K562 (cell line): ENCODE measurements around the gene CMSS1. TPM values are rescaled to one million over a fixed set of nuclear protein-coding genes. Genes with fewer than 3 reads are reported as not detected.

Experiments
- ARHGAP35 ChIP-seq: fragments of 450-650 bp; IDR thresholded peaks from 2 replicates; pipeline ENCODE4 v1.6.1; 2018; ENCODE audit not compliant: partially characterized antibody
- ARID3A ChIP-seq: IDR thresholded peaks from 2 replicates; pipeline ENCODE4 v1.6.1; 2012; ENCODE audit warnings: low read depth, low read length, improper control_type of control experiment, borderline replicate concordance
- EP300 ChIP-seq: IDR thresholded peaks from 2 replicates; pipeline ENCODE4 v1.6.1; 2012; ENCODE audit warnings: low read length, improper control_type of control experiment
- HDAC2 ChIP-seq: fragments of 450-650 bp; IDR thresholded peaks from 2 replicates; pipeline ENCODE4 v1.6.1; 2016; ENCODE audit warnings: mild to moderate bottlenecking
- JUN ChIP-seq, 2 experiments: sonication (generic) in 1 of 2; formaldehyde crosslinking in 1 of 2; IDR thresholded peaks; 2 replicates each; pipeline versions ENCODE4 v1.6.1 to v1.8.0; 2012 to 2022; ENCODE audit warnings: borderline replicate concordance in 2 of 2, mild to moderate bottlenecking in 2 of 2, improper control_type of control experiment in 1 of 2, low read depth in 1 of 2, low read length in 1 of 2, missing genetic modification reagents in 1 of 2
- MTA2 ChIP-seq: fragments of 450-650 bp; IDR thresholded peaks from 2 replicates; pipeline ENCODE4 v1.6.1; 2016; ENCODE audit warnings: low read depth
- NFYB ChIP-seq: IDR thresholded peaks from 2 replicates; pipeline ENCODE4 v1.6.1; 2011; ENCODE audit warnings: mild to moderate bottlenecking, moderate library complexity; ENCODE audit not compliant: insufficient read length; ENCODE audit errors: extremely low read depth
- PML ChIP-seq: IDR thresholded peaks from 2 replicates; pipeline ENCODE4 v1.6.1; 2012; ENCODE audit warnings: low read length, inconsistent platforms
- PPARD ChIP-seq: fragments of 250-450 bp; sonication (Bioruptor Pico); IDR thresholded peaks from 2 replicates; pipeline ENCODE4 v1.8.0; 2022; ENCODE audit warnings: inconsistent platforms, mild to moderate bottlenecking, moderate library complexity
- SMARCC2 ChIP-seq: fragments of 450-650 bp; IDR thresholded peaks from 2 replicates; pipeline ENCODE4 v1.6.1; 2017; ENCODE audit warnings: antibody characterized with exemption, moderate library complexity, mild to moderate bottlenecking, low read depth
- TAF9B ChIP-seq: fragments of 450-650 bp; IDR thresholded peaks from 2 replicates; pipeline ENCODE4 v1.6.1; 2018; ENCODE audit warnings: mild to moderate bottlenecking; ENCODE audit not compliant: partially characterized antibody
- TAL1 ChIP-seq: fragments of 450-650 bp; IDR thresholded peaks from 2 replicates; pipeline ENCODE4 v1.6.1; 2016; ENCODE audit warnings: mild to moderate bottlenecking
- TEAD1 ChIP-seq, 2 experiments: fragments of 450-650 bp in 1 of 2; sonication (generic) in 1 of 2; formaldehyde crosslinking; IDR thresholded peaks; 2 replicates each; pipeline versions ENCODE4 v1.4.0 to v1.8.0; 2020 to 2022; ENCODE audit warnings: mild to moderate bottlenecking in 2 of 2, missing genetic modification reagents in 1 of 2
- ZNF354B ChIP-seq: fragments of 250-450 bp; sonication (Bioruptor Pico); IDR thresholded peaks from 2 replicates; pipeline ENCODE4 v1.4.0; 2020
- ZNF584 ChIP-seq: fragments of 200-800 bp; sonication (Bioruptor generic); IDR thresholded peaks from 2 replicates; pipeline ENCODE4 v1.6.1; 2016; ENCODE audit warnings: low read depth, mild to moderate bottlenecking, missing genetic modification characterization, missing compliant biosample characterization
- polyA plus RNA-seq, 8 experiments: library from polyadenylated mRNA; depleted of rRNA in 4 of 8; stranded (reverse) in 5 of 8; unstranded in 3 of 8; fragments of >200 nt; fragmentation: Nextera tagmentation in 2 of 8; fragmentation: Illumina TruSeq in 1 of 8; extraction: Ambion mirVana in 2 of 8; extraction: Trizol in 1 of 8; gene quantifications; 2 replicates each; pipeline versions ENCODE4 v1.2.1 to v1.2.3, GENCODE V29; 2011 to 2014; ENCODE audit warnings: inconsistent platforms in 1 of 8, missing spikeins in 1 of 8
- total RNA-seq, 7 experiments: library from RNA; depleted of rRNA in 6 of 7; stranded (reverse); fragments of >200 nt in 6 of 7; fragmentation: Illumina TruSeq in 2 of 7; extraction: Trizol in 2 of 7; gene quantifications; 2 replicates each; pipeline versions ENCODE4 v1.2.1 to v1.2.3, GENCODE V29; 2011 to 2021; ENCODE audit warnings: low replicate concordance in 1 of 7
- TF ChIP-seq, protein P1 (sequence below): fragments of 450-650 bp; IDR thresholded peaks from 2 replicates; pipeline ENCODE4 v1.6.1; 2014; ENCODE audit warnings: low read depth, mild to moderate bottlenecking, moderate library complexity, borderline replicate concordance

CMSS1 gene
- total and polyA plus RNA-seq, 9 of the 15 experiments (the other 6 are each of a cell fraction or from before 2014, with no cell fraction given) = 46.9 to 109 (median 72.3) TPM

GRCh38 chr3:99825004-99825640 lies 7.5 kb downstream of the CMSS1 start (continued):
- 0 out of 2 replicates have a peak, but pooled peaks have one; percentile 17 for TF ChIP-seq ARID3A
- TF ChIP-seq MTA2 = peak; percentile 65
- TF ChIP-seq SMARCC2 = peak; percentile 89
- no peak for TF ChIP-seq ZNF584 (CRISPR knock-in tag)
- no peak for TF ChIP-seq NFYB
- peak; percentile 72 for TF ChIP-seq TAL1
- peak; percentile 45; the same call in 1 of the 2 replicates for TF ChIP-seq PML
- TF ChIP-seq ZNF354B (CRISPR knock-in tag) = no peak
- TF ChIP-seq TEAD1 (CRISPR knock-in tag; IDR thresholded peaks at IDR 0.05) = 0 out of 4 replicates have a peak, but pooled peaks of 1 of the 2 experiments have one; percentile 27
- no peak for TF ChIP-seq ARHGAP35
- TF ChIP-seq EP300 = peak; percentile 18; the same call in 1 of the 2 replicates
- TF ChIP-seq, protein P1, sequence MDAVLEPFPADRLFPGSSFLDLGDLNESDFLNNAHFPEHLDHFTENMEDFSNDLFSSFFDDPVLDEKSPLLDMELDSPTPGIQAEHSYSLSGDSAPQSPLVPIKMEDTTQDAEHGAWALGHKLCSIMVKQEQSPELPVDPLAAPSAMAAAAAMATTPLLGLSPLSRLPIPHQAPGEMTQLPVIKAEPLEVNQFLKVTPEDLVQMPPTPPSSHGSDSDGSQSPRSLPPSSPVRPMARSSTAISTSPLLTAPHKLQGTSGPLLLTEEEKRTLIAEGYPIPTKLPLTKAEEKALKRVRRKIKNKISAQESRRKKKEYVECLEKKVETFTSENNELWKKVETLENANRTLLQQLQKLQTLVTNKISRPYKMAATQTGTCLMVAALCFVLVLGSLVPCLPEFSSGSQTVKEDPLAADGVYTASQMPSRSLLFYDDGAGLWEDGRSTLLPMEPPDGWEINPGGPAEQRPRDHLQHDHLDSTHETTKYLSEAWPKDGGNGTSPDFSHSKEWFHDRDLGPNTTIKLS = no peak
- TF ChIP-seq PPARD (CRISPR knock-in tag) = no peak
- TF ChIP-seq HDAC2 = no peak
- TF ChIP-seq JUN (IDR thresholded peaks at IDR 0.05; ENCODE audit: borderline replicate concordance, low read depth, low read length) = peak; percentile 83
- TF ChIP-seq JUN (CRISPR knock-in tag; IDR thresholded peaks at IDR 0.05; ENCODE audit: borderline replicate concordance) = no peak
- peak; percentile 20 for TF ChIP-seq TAF9B
